Measurements from ENCODE around the gene GNA12. TPM values are rescaled to one million over a fixed set of nuclear protein-coding genes. Genes with fewer than 3 reads are reported as not detected.

The GNA12 gene
- total and polyA plus RNA-seq, 10 of the 15 experiments (the other 5 are each of a cell fraction or from before 2014, with no cell fraction given) = 1.9 to 51.8 (median 12.6) TPM

- in situ Hi-C loops (cut with MboI) = no loop called here
These were observed 107.6 kb downstream of the GNA12 start for GRCh38 chr7:2736411-2736914.

More at GRCh38 chr7:2736411-2736914, 107.6 kb downstream of the GNA12 start:
- peaks cover 8% of the 10 kb centered on the region for H3K4me1 ChIP-seq (ENCODE audit: control insufficient read depth, insufficient read depth, low read length)
- CTCF ChIA-PET = interaction anchor here (0.9 kb wide), 1 partner anchor 24 kb away, joined by 3 read pairs; no protein-coding TSS in a partner anchor
- H3K4me2 ChIP-seq (ENCODE audit: control insufficient read depth, insufficient read depth) = no peak overlapping the region
- BruUV-seq (replicated peaks) = no TSS peak
- TF ChIP-seq BCL3 (IDR thresholded peaks at IDR 0.05; ENCODE audit: borderline replicate concordance, insufficient read depth, low read depth, low read length, poor library complexity, severe bottlenecking) (no peak), CBX5 (IDR thresholded peaks at IDR 0.05; ENCODE audit: low read depth) (no peak), IRF5 (IDR thresholded peaks at IDR 0.05; ENCODE audit: borderline replicate concordance) (no peak), NFIC (IDR thresholded peaks at IDR 0.05; ENCODE audit: low read depth, low read length) (no peak), ATF2 (IDR thresholded peaks at IDR 0.05; ENCODE audit: low read length) (no peak), MYC (IDR thresholded peaks at IDR 0.05; ENCODE audit: insufficient read depth, insufficient read length, insufficient replicate concordance, low read length, severe bottlenecking) (no peak), MEF2B (IDR thresholded peaks at IDR 0.05; ENCODE audit: partially characterized antibody, poor library complexity, severe bottlenecking) (no peak), SRF (IDR thresholded peaks at IDR 0.05; ENCODE audit: low read depth in 2 of 2, low read length in 2 of 2) (no peak)
- POLR2A ChIA-PET = interaction anchor here (0.7 kb wide), 2 partner anchors 18 to 29 kb away, joined by 3 to 6 read pairs; no protein-coding TSS in a partner anchor
- H3K36me3 ChIP-seq (ENCODE audit: control insufficient read depth in 2 of 2, insufficient read depth in 2 of 2, low read length in 1 of 2) = peaks cover 0 to 5% of the 10 kb centered on the region in 2 experiments; a peak in 2 of 4 replicates
- no peaks in the 10 kb centered on the region for H3K27me3 ChIP-seq (replicated peaks in 1 of 2; ENCODE audit: control insufficient read depth in 2 of 2, insufficient read depth in 2 of 2, low read length in 1 of 2)
- no peaks in the 10 kb centered on the region for H3K9me3 ChIP-seq (replicated peaks; ENCODE audit: control insufficient read depth, insufficient read depth, low read length)
- H2AFZ ChIP-seq (ENCODE audit: control insufficient read depth, low read depth, low read length) = no peak overlapping the region
- H3K27ac ChIP-seq (ENCODE audit: control insufficient read depth, insufficient read depth) = no peak overlapping the region
- no peak for DNase-seq (ENCODE audit: low read depth, low spot score)
- intact Hi-C loops (cut with micrococcal nuclease; ENCODE audit: unreplicated experiment) = no loop called here
- H4K20me1 ChIP-seq (ENCODE audit: control insufficient read depth, insufficient read depth) = no peaks in the 10 kb centered on the region
- ATAC-seq = no peak
- SMC1A ChIA-PET (ENCODE audit: uncharacterized antibody, unreplicated experiment) = interaction anchor here (0.6 kb wide), 1 partner anchor 111 kb away, joined by 3 read pairs; no protein-coding TSS in a partner anchor
- no peaks in the 10 kb centered on the region for H3K79me2 ChIP-seq (ENCODE audit: control insufficient read depth, insufficient read depth, low read length)
- H3K9ac ChIP-seq (ENCODE audit: control insufficient read depth, insufficient read depth, low read length) = no peak overlapping the region
- 93% methylated on average over 17 of the region's 17 CpGs for WGBS (ENCODE audit: insufficient coverage, insufficient replicate concordance, low lambda C conversion rate, missing lambda C conversion rate)
- FAIRE-seq = no peak
- RAD21 ChIA-PET (ENCODE audit: unreplicated experiment) = no interaction called here
- H3K4me3 ChIP-seq = no peak overlapping the region
